NCI-H510A (cell line): Measurements from ENCODE around the gene VSX1.
A peak's percentile ranks its signal among the peaks of the same experiment; 100 is the strongest.

Source experiments
- DNase-seq: peaks from one replicate; lab custom pipeline; 2025; lab: John Stamatoyannopoulos, UW

The VSX1 gene

DNA sequence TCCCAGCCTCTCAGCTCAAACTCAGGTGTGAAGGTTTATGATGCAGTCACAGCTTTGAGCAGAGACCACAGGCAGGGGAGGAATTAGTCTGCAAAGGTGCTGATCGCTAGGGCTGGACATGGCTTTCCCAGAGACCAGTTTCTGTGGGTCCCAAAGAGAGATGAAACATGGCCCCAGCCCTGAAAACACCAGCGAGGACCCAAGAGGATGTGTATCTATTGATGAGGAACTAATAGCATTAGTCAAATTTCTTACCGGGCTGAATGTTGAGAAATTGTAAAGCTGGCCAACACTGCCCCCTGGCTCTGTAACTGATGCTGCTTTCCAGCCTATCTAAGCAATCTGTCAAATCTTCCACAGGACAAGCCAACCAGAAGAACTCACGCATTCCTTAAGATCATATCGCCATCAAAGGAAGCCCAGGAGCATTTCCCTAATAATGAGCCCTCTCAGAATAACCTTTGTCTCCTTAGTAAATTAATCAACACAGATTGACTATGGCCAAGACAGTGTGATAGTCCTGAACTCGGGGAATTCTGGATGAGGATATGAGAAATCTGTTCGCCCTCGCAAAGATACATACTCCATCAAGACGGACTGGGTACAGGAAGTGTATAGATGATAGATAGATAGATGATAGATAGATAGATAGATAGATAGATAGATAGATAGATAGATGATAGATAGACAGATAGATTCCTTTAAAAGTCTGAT, 16.2 kb downstream of the VSX1 start:
- DNase-seq, result no peak

DNA sequence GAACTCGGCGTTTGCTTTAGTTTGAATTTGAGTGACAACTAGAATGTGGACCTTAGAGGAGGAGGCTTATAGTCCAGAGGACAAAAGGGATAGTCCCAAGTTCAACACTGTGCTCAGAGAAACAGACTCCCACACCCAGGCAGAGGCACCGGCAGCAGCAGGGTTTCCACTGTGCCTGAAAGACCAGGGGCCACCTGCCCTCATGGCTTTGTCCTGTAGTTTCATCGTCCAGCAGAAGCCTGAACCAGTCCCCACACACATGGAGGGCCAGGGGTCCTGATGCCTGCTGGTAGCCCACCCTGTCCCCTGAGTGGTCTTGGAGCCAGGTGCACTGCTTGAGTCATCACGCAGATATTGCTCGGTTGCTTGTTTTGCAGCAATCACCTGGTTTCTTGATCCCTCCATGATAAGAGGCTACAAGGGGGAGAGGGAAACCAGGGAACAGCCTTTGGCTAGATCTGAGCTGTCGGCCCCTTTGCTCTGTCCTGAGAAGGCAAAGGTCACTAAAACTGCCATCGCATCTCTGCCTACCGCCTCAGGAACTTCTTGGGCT, 16.8 kb downstream of the VSX1 start:
- DNase-seq, result no peak

DNA sequence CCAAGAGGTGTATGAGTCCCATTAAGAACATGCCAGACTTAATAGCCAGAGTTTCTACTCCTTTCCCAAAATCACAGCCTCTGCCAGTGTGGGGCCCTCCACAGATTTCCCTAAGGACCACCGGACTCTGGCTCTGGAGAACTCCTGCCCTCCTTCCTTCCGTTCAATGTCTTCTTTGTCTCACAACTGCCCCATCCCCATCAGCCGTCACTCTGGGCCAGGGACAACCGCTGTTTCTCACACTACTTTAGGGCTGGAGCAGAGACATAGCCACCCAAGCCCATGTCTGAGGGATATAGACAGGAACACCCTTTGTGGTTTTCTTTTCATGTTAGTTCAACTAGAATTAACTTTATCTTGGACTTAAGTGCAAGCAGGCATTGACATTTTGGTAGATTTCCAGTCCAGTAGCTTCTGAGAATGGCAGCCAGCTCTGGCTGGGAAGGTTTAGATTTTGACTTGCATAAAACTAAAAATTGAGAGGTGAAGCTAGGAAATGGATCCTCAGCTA, 17.3 kb downstream of the VSX1 start:
- DNase-seq, result no peak

DNA sequence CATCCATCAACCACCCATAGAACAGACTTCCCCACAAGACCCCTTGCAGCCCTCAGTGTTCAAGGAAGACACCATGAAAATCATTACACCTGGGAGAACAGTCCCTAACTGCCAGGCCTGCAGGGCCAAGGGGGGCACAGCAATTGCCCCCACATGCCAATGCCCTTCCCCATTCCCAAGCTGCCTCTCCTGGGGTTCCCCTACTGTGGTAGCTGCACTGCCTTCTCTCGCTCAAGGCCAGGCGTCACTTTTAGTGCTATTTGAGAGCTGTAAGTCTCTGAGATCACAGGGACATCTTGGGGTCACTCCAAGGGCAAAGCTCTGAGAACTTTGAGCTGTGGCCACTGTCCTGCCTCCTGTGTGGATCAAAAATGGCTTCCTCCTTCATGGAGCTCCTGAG, 18.0 kb downstream of the VSX1 start:
- DNase-seq, result no peak

DNA sequence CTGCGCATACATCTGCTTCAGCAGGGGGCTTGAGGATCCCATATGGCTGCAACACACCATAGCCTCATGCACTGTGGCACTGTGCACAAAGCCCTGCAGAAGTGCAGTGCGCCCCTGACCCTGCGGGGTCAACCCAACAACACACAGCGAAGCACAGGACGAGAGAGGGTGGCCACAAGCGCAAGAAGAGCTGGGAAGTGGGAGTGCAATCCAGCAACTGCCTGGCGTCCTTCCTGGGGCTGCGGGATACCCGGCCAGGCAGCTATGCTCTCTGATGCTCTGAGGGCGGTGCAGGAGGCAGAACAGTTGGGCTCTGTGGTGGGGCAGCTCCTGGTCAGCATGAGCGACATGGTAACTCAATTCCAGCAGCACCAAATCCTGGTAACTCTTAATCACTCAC, 18.4 kb downstream of the VSX1 start:
- DNase-seq, result no peak

DNA sequence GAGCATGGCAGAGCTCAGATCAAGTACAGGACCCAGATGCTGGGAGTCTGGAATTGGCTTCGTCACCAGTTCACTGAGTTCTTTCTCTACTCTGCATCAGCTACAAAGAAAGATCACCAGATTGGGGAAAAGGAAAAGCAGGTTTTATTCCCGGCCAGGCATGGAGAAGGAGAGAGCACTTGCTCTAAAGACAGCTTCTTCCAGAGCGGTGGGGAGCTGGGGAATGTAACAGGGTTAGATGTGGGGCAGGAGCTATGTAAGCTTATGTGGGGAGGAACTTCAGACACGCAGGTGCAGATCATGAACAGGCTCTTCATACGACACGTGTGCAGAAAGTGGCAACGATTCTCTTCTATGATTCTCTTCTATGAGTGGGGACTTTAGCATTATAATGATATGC, 19.1 kb downstream of the VSX1 start:
- no peak for DNase-seq

DNA sequence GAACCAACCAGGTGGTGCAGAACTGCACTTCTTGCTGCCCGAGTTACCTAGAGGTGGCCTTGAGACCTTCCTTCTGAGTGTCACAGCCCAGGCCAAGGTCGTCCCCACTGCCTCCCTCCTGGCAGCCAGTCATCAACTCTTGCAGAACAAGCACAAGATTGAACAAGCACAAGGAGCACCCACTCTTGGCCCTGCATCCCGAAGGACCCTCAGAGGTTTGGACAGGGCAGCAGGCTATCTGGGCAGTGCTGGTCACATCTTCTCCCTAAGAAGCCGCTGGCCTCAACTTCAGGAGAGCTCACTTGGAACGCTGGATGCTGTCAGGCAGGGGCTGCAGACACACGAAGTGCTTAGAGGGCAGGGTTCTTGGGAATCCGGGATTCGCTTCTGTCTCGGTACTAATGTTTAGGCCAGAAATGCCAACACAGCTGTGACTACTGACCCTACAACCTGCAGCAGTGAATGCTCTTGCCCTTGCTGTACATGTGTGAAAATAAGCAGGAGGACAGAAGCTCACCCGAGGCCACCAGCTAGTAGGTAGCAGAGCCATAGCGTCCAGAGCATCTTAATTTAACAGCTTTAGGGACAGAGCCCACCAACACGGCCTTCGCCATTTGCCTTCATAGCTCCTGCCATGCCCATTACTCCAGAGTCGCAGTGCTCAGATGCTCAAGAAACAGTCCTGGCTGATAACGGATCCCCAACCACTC, 20.0 kb downstream of the VSX1 start:
- no peak for DNase-seq

DNA sequence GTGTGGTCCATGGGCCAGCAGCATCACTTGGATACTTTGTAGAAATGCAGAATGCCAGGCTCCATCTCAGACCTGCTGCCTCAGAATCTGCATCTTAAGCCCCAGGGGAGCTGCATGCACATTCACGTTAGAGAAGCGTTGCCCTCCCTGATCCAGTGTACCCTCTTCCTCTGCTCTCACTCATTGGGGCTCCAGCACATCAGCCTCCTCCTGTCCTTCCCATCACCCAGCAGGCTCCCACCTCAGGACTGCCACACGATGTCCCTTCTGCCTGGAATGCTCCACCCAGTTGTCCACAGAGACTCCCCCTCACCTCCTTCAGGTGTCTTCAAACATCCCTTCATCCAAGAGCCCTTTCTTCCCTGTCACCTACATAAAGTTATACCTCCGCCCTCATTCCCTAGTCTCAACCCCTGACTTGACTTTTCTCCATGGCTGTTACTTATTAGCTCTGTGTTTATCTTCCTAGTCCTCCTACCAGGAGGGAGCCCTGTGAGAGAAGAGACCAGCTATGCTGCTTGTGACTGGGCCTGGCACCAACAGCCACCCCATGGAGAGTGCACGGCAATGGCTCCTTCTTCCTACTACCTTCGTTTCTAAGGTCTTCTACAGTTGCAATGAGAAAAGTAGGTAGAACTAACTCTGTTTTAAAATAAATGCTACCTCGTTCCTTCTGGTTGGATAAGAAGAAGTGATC, 20.7 kb downstream of the VSX1 start:
- DNase-seq, result no peak

DNA sequence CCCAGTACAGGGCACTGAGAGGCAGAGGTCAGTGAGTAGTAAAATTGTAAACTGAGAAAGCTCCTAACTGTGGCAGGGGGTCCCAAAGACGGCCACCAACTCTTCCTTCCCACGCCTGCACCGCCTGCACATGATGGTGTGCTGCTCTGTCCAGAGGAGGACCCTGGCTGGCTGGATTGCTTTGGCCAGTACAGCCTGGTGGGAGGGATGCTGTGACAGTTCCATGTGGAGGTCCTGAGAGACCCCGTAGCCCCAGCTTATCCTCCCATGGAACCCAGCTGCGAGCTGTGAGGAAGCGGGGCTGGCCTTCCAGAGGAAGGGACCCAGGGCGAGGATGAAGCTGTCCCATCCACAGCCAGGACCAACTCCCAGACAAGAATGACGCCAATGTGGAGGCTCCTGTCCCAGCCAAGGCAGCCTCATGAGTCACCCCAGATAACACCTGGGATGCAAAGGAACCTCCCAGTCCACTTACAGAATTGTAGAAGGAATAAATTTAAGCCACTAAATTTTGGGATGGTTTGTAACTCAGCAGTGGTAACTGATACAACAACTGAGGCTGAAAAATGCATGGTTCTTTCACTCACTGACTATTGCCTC, 22.0 kb downstream of the VSX1 start:
- no peak for DNase-seq

DNA sequence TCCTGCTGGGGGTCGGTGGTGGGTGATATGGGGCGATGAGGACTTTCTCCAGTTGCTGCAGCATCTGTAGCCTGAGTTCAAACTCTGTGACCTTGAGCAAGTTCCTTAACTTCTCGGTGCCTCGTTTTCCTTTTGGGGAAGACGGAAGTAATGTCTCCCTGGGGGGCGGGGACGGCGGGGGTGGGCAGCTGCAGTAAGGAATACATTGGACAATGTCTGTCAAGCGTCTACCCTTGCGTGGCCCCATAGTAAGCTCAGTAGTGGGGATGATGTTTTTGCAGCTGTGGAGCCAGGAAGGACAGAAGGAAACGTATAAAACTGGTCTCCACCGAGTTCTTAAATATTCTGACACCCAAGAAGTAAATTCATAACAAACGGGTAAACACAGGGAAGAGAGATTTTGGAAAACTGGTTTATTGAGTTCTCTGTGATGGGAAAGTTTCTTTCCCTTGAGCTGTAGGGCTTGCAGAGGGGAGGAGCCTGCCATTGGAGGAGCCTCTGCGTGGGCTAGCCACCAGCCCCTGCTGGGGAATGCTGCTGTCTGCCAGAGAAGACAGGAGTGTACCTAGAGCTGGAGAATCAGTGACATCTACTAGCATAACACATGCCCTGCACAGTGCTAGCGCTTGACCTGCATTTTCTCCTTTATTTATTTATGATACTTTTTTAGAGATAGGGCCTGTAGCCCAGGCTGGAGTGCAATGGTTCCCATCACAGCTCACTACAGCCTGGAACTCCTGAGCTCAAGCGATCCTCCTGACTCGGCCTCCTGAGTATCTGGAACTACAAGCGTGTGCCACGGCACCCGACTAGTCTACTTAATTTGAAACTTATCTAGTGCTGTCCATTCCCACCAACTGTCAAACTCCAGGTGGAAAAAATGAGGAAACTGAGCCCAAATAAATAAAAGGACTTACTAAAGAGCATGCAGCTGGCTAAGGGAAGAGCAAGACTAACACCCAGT, 22.8 kb downstream of the VSX1 start:
- no peak for DNase-seq

DNA sequence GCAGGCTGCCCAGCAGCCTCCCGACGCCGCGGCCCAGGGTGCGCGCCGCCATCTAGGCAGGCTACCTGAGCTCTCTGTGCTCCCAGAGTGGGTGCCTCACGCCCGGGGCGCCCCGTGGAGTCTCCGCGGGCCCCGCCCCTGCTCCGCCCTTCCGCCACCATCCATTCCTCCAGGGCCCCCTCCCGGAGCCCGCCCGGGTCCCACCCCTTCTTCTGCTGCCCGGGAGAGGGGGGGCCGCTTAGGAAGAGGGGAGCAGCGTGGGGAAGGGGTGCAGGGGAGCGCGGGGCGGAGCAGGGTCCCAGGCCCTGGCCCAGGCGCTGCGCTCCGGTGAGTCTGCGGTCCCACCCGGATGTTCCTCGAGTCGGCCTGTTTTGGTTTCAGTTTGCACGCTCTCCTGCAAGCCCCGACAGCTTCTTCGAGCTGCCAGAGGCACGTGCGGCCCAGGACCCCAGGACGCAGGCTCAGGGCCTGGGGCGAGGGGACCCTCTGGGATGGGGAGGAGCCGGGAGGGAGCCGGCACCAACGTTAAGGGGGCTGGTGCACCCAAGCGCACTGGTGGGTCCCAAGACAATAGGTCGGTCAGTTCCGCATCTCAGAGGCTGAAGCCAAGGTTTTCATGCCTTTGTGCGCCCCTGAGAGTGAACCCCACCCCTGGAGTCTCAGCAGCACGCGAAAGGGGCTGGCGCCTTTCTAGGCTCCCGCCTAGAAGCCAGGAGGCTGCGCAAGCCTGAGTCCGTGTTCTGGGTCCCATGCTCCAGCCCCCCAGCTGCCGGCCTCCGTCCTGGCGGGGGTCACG, 23.7 kb downstream of the VSX1 start, which contains the start of gene ACSS1:
TSS of gene ACSS1 (minus strand) at position 89 of the 796 bp plus-strand sequence. CDS start at position 52, 37 bp downstream.
- DNase-seq, result no peak

DNA sequence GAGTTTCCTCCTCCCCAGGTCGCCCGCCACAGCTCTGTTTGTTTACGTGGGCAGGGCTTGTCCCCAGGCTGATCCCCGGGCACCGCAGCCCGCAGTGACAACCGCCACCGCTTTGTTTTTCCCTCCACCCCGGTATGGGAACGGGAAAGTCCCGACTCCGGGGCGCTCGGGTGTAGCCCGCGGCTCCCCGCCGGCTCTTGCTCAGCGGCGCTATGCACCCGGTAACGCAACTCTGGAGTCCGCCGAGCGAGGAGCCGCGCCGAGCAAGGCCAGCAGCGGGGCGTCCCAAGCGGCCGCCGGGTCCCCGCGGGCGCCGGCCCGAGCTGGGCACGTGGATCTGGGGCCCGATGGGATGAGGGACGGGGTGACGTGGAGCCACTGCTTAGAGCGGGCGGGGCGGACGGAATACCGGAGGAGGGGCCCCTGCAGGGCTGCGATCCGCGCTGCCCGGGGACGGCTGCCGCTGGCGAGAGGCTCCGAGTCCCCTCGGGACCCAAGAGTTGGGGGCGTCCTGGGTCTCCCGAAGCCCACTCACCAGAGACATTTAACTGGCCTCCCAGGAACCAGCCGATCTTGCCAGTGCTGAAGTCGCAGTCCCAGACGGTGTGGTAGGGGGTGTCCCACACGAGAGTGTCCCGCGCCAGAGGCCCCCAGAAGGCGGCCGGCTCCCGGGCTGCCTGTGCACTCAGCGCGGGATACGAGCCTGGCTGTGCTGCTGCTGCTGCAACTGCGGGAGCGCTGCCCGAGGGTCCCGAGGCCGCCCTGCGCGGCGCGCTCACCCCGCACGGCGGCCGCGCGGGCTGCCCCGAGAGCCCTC, 24.5 kb downstream of the VSX1 start:
- DNase-seq, result peak; percentile 68

DNA sequence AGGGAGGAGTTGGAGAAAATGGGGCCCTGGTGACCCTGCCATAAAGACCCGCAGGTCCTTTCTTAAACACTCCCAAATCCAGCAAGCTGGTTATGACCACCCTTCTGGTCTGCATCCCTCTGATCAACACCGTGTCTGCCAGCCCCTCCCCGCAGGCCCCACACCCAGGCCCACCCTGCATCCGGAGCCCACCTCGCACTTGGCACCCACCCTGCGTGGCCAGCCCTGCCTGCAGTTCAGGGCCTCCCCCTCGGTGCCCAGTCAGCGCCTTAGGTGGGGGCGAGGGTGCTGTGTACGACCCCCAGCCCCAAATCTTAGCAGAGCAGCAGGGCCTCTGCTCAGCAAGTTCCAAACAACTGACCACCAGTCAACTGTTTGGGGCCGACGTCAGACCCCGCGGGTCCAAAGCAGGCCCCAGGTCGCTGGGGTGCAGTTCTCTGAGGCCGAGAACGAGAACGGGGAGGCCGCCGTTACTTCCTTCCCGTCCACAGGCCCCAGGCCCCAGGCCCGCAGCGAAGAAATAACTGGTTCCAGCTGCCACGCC, 25.2 kb downstream of the VSX1 start:
- no peak for DNase-seq

DNA sequence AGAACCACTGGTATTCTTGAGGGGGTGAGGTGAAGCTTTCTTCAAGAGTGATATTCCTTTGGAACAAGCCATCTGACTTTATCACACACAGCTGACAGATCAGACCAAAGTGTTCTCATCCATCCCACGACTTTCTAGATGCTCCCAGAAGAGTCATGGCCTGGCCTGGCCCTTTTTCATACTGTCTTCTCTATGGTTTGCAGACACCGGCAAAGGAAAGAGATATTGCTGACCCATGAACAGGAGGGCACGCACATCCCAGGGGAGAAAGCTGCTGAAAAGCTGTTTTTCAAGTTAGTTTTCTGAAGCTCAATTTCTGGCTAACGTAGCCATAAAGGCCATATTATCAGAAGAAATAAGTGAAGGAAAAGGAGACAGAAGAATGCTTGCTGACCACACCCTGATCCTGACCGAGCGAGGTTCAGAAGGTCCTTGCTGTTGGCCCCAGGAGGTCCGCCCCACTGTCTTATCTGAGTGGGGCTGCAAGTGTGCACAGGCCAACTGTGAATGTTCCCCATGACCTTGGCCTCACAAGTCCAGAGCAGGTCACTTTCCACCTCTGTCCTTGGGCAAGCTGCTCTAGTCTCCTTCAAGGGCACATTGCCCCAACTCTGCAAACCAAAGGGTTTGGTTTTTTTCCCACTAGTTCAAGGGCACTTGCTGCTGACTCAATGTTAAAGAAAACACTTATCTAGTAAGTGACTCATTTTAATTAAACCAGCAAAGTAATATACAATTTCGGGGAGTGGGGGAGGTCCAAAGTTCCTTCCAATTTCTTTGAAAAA, 26.0 kb downstream of the VSX1 start:
- DNase-seq, result no peak

DNA sequence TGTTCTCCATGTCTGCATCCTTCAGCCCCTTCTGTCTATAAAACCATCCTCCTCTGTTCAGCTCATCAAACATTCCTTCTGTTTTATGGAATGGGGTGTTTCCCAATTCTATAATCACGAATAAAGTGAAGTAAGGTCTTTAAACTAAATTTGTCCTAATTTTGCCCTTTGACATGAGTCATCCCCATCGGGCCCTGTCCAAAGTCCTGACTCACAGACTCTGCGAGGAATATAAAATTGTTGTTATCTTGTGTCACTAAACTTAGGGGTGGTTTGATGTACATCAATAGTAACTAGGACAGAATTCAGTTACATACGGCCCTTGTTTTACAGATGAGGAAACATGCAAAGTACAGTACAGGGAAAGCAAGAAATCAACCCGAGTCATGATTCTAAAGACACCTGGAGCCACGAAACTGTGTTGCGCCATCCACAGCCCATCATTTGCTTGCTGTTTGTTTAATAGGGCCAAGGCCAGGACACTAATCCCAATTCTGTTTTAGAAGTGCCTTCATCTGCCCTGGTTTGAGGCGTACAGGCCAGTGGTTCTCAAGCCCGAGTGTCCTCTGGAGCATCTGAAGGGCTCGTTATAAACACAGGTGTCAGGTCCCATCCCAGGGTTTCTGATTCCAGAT, 26.8 kb downstream of the VSX1 start:
- no peak for DNase-seq

DNA sequence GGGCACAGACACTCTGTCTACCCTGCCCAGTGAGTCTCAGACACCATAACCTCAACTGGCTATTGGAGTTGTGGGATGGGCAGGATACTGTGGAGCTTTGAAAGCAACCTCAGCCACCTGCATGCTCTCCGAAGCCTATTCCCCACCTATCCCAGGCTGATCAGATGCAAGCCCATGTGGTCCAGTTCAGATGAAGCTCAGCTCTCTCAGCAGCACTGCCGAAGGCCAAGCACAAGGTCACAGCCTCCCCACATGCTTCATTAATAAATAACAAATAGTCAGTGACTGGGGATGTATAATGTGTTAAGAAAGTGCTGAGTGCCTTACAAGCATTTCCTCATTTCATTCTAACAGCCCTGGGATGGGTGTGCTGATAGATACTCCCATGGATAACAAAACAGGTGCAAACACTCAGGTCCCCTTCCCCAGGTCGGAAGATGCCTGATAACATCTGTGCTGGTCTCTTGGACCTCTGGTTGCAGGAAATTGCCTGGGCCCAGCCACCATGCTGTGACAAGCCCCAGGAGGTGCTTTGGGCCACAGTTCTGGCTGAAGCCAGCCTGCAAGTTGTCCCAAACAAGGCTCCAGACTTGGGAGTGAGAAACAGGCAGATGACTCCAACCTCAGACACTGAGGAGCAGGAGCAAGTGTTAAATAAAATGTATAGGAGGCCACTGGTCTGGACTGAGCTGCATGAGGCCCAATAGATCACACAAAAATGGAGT, 27.7 kb downstream of the VSX1 start:
- DNase-seq, result no peak
